Testis (tissue), 2 donors: ENCODE data around the gene SDK1.

Experiments used
- POLR2A ChIP-seq: fragments of 450-650 bp; IDR thresholded peaks from one replicate; pipeline ENCODE4 v1.6.1; 2017; ENCODE audit warnings: antibody characterized with exemption, mild to moderate bottlenecking, moderate library complexity
- TF ChIP-seq, protein P1 (sequence below), 3 experiments: fragments of 450-650 bp in 2 of 3; fragments of 200-600 bp in 1 of 3; sonication (generic) in 1 of 3; IDR thresholded peaks; one replicate each; pipeline ENCODE4 v1.5.1; 2016 to 2019; ENCODE audit warnings: antibody characterized with exemption in 3 of 3, mild to moderate bottlenecking in 2 of 3, moderate library complexity in 1 of 3

DNA sequence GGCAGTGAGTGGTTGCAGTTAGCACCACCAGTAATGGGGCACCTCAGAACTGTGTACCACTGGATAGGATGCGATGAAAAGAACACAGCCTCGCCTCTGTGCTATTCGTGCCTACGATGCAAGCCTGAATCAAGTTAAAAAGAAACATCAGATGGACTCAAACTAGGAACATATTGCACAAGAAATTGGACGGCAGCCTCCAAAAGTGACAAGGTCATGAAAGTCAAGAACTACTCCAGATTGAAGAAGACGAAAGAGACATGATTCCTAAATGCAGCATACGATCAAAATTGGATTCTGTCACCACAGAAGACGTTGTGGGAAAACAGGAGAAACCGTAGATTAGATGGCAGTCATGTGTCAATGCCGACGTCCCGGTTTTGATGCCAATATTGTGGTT lies 732.9 kb downstream of the SDK1 start:
- TF ChIP-seq, protein P1, sequence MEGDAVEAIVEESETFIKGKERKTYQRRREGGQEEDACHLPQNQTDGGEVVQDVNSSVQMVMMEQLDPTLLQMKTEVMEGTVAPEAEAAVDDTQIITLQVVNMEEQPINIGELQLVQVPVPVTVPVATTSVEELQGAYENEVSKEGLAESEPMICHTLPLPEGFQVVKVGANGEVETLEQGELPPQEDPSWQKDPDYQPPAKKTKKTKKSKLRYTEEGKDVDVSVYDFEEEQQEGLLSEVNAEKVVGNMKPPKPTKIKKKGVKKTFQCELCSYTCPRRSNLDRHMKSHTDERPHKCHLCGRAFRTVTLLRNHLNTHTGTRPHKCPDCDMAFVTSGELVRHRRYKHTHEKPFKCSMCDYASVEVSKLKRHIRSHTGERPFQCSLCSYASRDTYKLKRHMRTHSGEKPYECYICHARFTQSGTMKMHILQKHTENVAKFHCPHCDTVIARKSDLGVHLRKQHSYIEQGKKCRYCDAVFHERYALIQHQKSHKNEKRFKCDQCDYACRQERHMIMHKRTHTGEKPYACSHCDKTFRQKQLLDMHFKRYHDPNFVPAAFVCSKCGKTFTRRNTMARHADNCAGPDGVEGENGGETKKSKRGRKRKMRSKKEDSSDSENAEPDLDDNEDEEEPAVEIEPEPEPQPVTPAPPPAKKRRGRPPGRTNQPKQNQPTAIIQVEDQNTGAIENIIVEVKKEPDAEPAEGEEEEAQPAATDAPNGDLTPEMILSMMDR (IDR thresholded peaks at IDR 0.05), result no peak
- TF ChIP-seq POLR2A, result no peak
